ENCODE data around the gene CEP152. TPM values are rescaled to one million over a fixed set of nuclear protein-coding genes. Genes with fewer than 3 reads are reported as not detected.

Gene CEP152
- total RNA-seq, 1 donor from 2014 or later = 1.3 TPM

- ATAC-seq = no peak
- intact Hi-C loops (cut with micrococcal nuclease) = no loop called here
Measured at GRCh38 chr15:48782911-48783310, 28.0 kb downstream of the CEP152 start.

GRCh38 chr15:48781481-48782081 is 29.3 kb downstream of the CEP152 start:
- no peak for DNase-seq
- ATAC-seq = no peak
- intact Hi-C loops (cut with micrococcal nuclease) = no loop called here

More at GRCh38 chr15:48782911-48783310, 28.0 kb downstream of the CEP152 start:
- no peak for DNase-seq

- intact Hi-C loops (cut with micrococcal nuclease) = no loop called here
- DNase-seq = no peak
- no peak for ATAC-seq
Measured at GRCh38 chr15:48781017-48781416, 29.9 kb downstream of the CEP152 start.

GRCh38 chr15:48778331-48778730 is 32.5 kb downstream of the CEP152 start:
- intact Hi-C loops (cut with micrococcal nuclease) = no loop called here
- DNase-seq = no peak
- no peak for ATAC-seq

- DNase-seq (no peak), ATAC-seq (peak; percentile 48)
- intact Hi-C loops (cut with micrococcal nuclease) = no loop called here
Measured at GRCh38 chr15:48777645-48778330, 33.1 kb downstream of the CEP152 start.

- DNase-seq (no peak), ATAC-seq (no peak)
- intact Hi-C loops (cut with micrococcal nuclease) = no loop called here
Measured at GRCh38 chr15:48775546-48775945, 35.3 kb downstream of the CEP152 start.

GRCh38 chr15:48774484-48774883 is 36.4 kb downstream of the CEP152 start:
- intact Hi-C loops (cut with micrococcal nuclease) = no loop called here
- ATAC-seq = no peak
- no peak for DNase-seq

- DNase-seq (no peak), ATAC-seq (no peak)
- intact Hi-C loops (cut with micrococcal nuclease) = no loop called here
Measured at GRCh38 chr15:48766196-48766595, 44.7 kb downstream of the CEP152 start.

- no peak for ATAC-seq
- no peak for DNase-seq
- intact Hi-C loops (cut with micrococcal nuclease) = no loop called here
Measured at GRCh38 chr15:48765022-48765421, 45.8 kb downstream of the CEP152 start.

GRCh38 chr15:48761393-48762158 is 49.3 kb downstream of the CEP152 start:
- intact Hi-C loops (cut with micrococcal nuclease) = no loop called here
- DNase-seq = no peak
- ATAC-seq = no peak

GRCh38 chr15:48759921-48760320 is 50.9 kb downstream of the CEP152 start:
- no peak for DNase-seq
- ATAC-seq = no peak
- intact Hi-C loops (cut with micrococcal nuclease) = no loop called here

GRCh38 chr15:48757661-48758060 is 53.2 kb downstream of the CEP152 start:
- DNase-seq = no peak
- ATAC-seq = no peak

GRCh38 chr15:48754011-48754410 is 56.9 kb downstream of the CEP152 start:
- ATAC-seq (no peak), DNase-seq (no peak)
- intact Hi-C loops (cut with micrococcal nuclease) = no loop called here

More at GRCh38 chr15:48757661-48758060, 53.2 kb downstream of the CEP152 start:
- intact Hi-C loops (cut with micrococcal nuclease) = no loop called here

- DNase-seq (no peak), ATAC-seq (no peak)
- intact Hi-C loops (cut with micrococcal nuclease) = no loop called here
Measured at GRCh38 chr15:48751595-48751994, 59.3 kb downstream of the CEP152 start.

- intact Hi-C loops (cut with micrococcal nuclease) = no loop called here
- DNase-seq (no peak), ATAC-seq (no peak)
Measured at GRCh38 chr15:48748535-48748934, 62.3 kb downstream of the CEP152 start.

GRCh38 chr15:48733615-48734014 is 77.3 kb downstream of the CEP152 start:
- intact Hi-C loops (cut with micrococcal nuclease) = no loop called here
- DNase-seq (no peak), ATAC-seq (no peak)

GRCh38 chr15:48730506-48730905 is 80.4 kb downstream of the CEP152 start:
- DNase-seq = no peak
- ATAC-seq = no peak
- intact Hi-C loops (cut with micrococcal nuclease) = no loop called here

- intact Hi-C loops (cut with micrococcal nuclease) = no loop called here
- no peak for DNase-seq
- no peak for ATAC-seq
Measured at GRCh38 chr15:48723969-48724368, 86.9 kb downstream of the CEP152 start.

GRCh38 chr15:48722764-48723661 is 87.9 kb downstream of the CEP152 start:
- ATAC-seq = peak; percentile 21
- intact Hi-C loops (cut with micrococcal nuclease) = no loop called here
- no peak for DNase-seq

Data from left ventricle myocardium superior (tissue), 1 donor.